Activated CD8-positive, alpha-beta T cell treated with anti-CD3 and anti-CD28 coated beads for 36 hours (primary cell): Measurements from ENCODE around the gene FBRS. TPM values are rescaled to one million over a fixed set of nuclear protein-coding genes. Genes with fewer than 3 reads are reported as not detected.
"Not testable (repeated sequence)": the region's sequence is repeated elsewhere in the genome, so short reads cannot be mapped to it uniquely, and the experiment has no call there.

Experiments used
- ATAC-seq: fragments of 200-7000 bp; cut with Tn5 transposase; one replicate; pipeline ENCODE4 v1.10.0; 2021; ENCODE audit warnings: mild to moderate bottlenecking, moderate library complexity
- CTCF ChIA-PET: fragments of 350-600 bp; sonication (Branson Sonifier 250); formaldehyde crosslinking; loops from one replicate; lab custom pipeline; 2021; ENCODE audit warnings: antibody characterized with exemption; lab: Charles Lee
- POLR2A ChIA-PET: fragments of 350-600 bp; sonication (Branson Sonifier 250); formaldehyde crosslinking; loops from one replicate; lab custom pipeline; 2021; ENCODE audit warnings: antibody characterized with exemption; lab: Charles Lee
- DNase-seq: peaks from one replicate; pipeline ENCODE4 v3.0.0-alpha.2; 2020
- H3K27ac Mint-ChIP-seq: one replicate; pipeline ENCODE4 v1.8.0; 2021; ENCODE audit warnings: mild to moderate bottlenecking, mixed read lengths
- H3K27me3 Mint-ChIP-seq: one replicate; pipeline ENCODE4 v1.8.0; 2021; ENCODE audit warnings: mixed read lengths
- H3K36me3 Mint-ChIP-seq: one replicate; pipeline ENCODE4 v1.8.0; 2021; ENCODE audit warnings: low read depth, mixed read lengths
- H3K4me1 Mint-ChIP-seq: one replicate; pipeline ENCODE4 v1.8.0; 2021; ENCODE audit warnings: low read depth, mixed read lengths
- H3K4me3 Mint-ChIP-seq: one replicate; pipeline ENCODE4 v1.8.0; 2021; ENCODE audit warnings: mild to moderate bottlenecking, moderate library complexity, mixed read lengths
- H3K9me3 Mint-ChIP-seq: one replicate; pipeline ENCODE4 v1.8.0; 2021; ENCODE audit warnings: mixed read lengths
- intact Hi-C: fragments of 100-400 bp; cut with micrococcal nuclease; formaldehyde crosslinking; loops from one replicate; pipeline ENCODE4 v1.10.0; 2022
- total RNA-seq, 2 experiments: library from RNA; stranded (reverse); gene quantifications; one replicate each; pipeline ENCODE4 v1.2.3, GENCODE V29; 2021
- TF ChIP-seq, protein P1 (sequence below): fragments of 200-600 bp; IDR thresholded peaks from one replicate; pipeline ENCODE4 v1.8.0; 2022; ENCODE audit warnings: antibody characterized with exemption, mild to moderate bottlenecking

FBRS gene
- total RNA-seq, 2 experiments from 2014 or later, result 80.3 to 85.8 TPM

GRCh38 chr16:30700491-30700890 lies 42.3 kb downstream of the FBRS start:
- CTCF ChIA-PET, result no interaction called here
- TF ChIP-seq, protein P1, sequence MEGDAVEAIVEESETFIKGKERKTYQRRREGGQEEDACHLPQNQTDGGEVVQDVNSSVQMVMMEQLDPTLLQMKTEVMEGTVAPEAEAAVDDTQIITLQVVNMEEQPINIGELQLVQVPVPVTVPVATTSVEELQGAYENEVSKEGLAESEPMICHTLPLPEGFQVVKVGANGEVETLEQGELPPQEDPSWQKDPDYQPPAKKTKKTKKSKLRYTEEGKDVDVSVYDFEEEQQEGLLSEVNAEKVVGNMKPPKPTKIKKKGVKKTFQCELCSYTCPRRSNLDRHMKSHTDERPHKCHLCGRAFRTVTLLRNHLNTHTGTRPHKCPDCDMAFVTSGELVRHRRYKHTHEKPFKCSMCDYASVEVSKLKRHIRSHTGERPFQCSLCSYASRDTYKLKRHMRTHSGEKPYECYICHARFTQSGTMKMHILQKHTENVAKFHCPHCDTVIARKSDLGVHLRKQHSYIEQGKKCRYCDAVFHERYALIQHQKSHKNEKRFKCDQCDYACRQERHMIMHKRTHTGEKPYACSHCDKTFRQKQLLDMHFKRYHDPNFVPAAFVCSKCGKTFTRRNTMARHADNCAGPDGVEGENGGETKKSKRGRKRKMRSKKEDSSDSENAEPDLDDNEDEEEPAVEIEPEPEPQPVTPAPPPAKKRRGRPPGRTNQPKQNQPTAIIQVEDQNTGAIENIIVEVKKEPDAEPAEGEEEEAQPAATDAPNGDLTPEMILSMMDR, result no peak
- no peak for DNase-seq
- Mint-ChIP-seq H3K9me3 (no peaks in the 10 kb centered on the region), H3K27me3 (no peaks in the 10 kb centered on the region), H3K27ac (no peak overlapping the region), H3K4me1 (peaks cover 25% of the 10 kb centered on the region), H3K36me3 (peaks cover 37% of the 10 kb centered on the region), H3K4me3 (peak overlapping the region; percentile 91)
- no peak for ATAC-seq
- intact Hi-C loops, result no loop called here
- POLR2A ChIA-PET, result interaction anchor here (0.7 to 1.7 kb wide), 5 partner anchors 18 to 175 kb away, joined by 3 to 5 read pairs (median 4); no protein-coding TSS in a partner anchor

DNA sequence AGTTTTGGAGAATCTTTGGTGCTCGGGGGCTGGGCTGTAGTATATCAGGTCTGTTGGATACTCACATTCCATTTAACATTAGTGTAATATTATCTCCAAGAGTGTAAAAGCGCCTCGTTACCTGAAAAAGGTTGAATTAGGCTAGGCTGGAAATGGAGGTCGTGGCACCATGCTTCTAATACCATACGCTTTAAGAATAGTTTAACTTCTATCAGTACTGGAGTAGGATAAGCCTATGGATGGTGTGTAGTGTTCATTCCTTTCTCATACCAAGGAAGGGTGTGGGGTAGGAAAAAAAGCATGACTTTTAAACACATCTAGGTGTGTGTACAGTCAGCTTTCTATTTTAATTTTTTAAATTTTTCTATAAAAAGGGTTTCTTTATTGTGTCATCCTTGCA lies 42.7 kb downstream of the FBRS start:
- POLR2A ChIA-PET, result interaction anchor here (1.2 to 1.7 kb wide), 2 partner anchors 21 to 25 kb away, joined by 3 to 5 read pairs; no protein-coding TSS in a partner anchor

DNA sequence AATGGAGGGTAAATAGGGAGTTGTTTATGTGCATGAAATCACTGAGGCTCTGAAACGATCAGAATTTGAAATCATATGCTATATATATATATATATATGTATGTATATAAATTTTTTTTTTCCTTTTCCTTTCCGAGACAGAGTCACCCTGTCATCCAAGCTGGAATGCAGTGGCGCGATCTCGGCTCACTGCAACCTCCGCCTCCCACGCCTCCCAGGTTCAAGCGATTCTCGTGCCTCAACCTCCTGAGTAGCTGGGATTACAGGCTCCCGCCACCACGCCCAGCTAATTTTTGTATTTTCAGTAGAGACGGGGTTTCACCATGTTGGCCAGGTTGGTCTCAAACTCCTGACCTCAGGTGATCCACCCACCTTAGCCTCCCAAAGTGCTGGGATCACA lies 44.8 kb downstream of the FBRS start:
- ATAC-seq, H3K4me3 Mint-ChIP-seq, H3K27ac Mint-ChIP-seq, intact Hi-C loops, H3K9me3 Mint-ChIP-seq, H3K27me3 Mint-ChIP-seq, DNase-seq: not testable (repeated sequence)
- POLR2A ChIA-PET, result interaction anchor here (0.6 kb wide), 1 partner anchor 221 kb away, joined by 3 read pairs; no protein-coding TSS in a partner anchor
- H3K4me1 Mint-ChIP-seq, result peaks cover 16% of the 10 kb centered on the region
- CTCF ChIA-PET, result interaction anchor here (1.1 kb wide), 1 partner anchor 10 kb away, joined by 3 read pairs; no protein-coding TSS in a partner anchor
- peaks cover 52% of the 10 kb centered on the region for H3K36me3 Mint-ChIP-seq

More for the DNA sequence above, 42.7 kb downstream of the FBRS start:
- Mint-ChIP-seq H3K36me3 (peaks cover 37% of the 10 kb centered on the region), H3K9me3 (no peaks in the 10 kb centered on the region), H3K4me1 (peaks cover 25% of the 10 kb centered on the region), H3K27ac (no peak overlapping the region), H3K4me3 (peak overlapping the region; percentile 57), H3K27me3 (no peaks in the 10 kb centered on the region)
- ATAC-seq (no peak), DNase-seq (no peak)
- TF ChIP-seq, protein P1, result no peak
- intact Hi-C loops, result no loop called here
- CTCF ChIA-PET, result no interaction called here

DNA sequence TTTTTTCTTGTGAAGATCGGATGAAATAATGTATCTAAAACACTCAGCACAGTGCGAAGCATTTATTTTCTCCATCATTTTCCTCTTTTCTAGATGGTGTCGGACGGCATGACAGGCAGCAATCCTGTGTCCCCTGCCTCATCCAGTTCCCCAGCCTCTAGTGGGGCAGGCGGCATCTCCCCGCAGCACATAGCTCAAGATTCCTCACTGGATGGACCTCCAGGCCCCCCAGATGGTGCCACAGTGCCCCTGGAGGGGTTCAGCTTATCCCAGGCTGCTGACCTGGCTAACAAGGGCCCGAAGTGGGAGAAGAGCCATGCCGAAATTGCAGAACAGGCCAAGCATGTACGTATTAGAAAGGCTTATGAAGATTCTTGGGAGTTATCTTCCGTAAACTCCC lies 45.7 kb downstream of the FBRS start:
- ATAC-seq, result no peak
- intact Hi-C loops, result no loop called here
- H3K36me3 Mint-ChIP-seq, result peaks cover 52% of the 10 kb centered on the region

DNA sequence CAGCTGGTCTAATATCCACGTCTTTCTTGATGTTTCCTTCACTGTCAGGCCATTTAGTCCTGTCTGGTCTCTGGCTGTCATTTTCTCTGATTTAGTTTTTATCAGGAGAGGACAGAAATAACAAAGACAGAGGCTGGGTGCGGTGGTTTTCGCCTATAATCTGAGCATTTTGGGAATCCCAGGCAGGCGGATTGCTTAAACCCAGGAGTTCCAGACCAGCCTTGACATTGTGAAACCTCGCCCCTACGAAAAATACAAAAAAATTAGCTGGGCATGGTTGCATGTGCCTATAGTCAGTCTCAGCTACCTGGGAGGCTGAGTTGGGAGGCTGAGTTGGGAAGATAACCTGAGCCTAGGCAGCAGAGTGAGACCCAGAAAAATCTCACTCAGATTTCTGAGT lies 47.8 kb downstream of the FBRS start:
- peaks cover 4% of the 10 kb centered on the region for H3K4me1 Mint-ChIP-seq
- TF ChIP-seq, protein P1, result no peak
- H3K27ac Mint-ChIP-seq, result no peak overlapping the region
- ChIA-PET CTCF (interaction anchor here (1.0 to 1.5 kb wide), 2 partner anchors 12 to 133 kb away, joined by 3 to 4 read pairs; no protein-coding TSS in a partner anchor), POLR2A (interaction anchor here (0.8 to 2.0 kb wide), 5 partner anchors 12 to 196 kb away, joined by 3 to 7 read pairs (median 3); no protein-coding TSS in a partner anchor)
- peaks cover 55% of the 10 kb centered on the region for H3K36me3 Mint-ChIP-seq
- DNase-seq, result no peak
- ATAC-seq, result no peak
- no peaks in the 10 kb centered on the region for H3K27me3 Mint-ChIP-seq
- H3K9me3 Mint-ChIP-seq, result no peaks in the 10 kb centered on the region
- intact Hi-C loops, result no loop called here
- H3K4me3 Mint-ChIP-seq, result no peak overlapping the region

More for the DNA sequence above, 45.7 kb downstream of the FBRS start:
- no peaks in the 10 kb centered on the region for H3K9me3 Mint-ChIP-seq
- H3K4me1 Mint-ChIP-seq, result peaks cover 16% of the 10 kb centered on the region
- no peak overlapping the region for H3K27ac Mint-ChIP-seq
- TF ChIP-seq, protein P1, result no peak
- ChIA-PET POLR2A (interaction anchor here (1.5 kb wide), 1 partner anchor 35 kb away, joined by 3 read pairs; no protein-coding TSS in a partner anchor), CTCF (no interaction called here)
- no peak overlapping the region for H3K4me3 Mint-ChIP-seq
- H3K27me3 Mint-ChIP-seq, result no peaks in the 10 kb centered on the region
- no peak for DNase-seq
